SK-N-SH (cell line): Measurements from ENCODE around the gene AUTS2. TPM values are rescaled to one million over a fixed set of nuclear protein-coding genes. Genes with fewer than 3 reads are reported as not detected.

ENCODE experiments used
- CTCF ChIA-PET: fragments of 300-600, 350-600 bp; formaldehyde crosslinking; extraction: SDS; loops from one replicate; lab custom pipeline; 2021; lab: Yijun Ruan, JAX
- POLR2A ChIA-PET: fragments of 350-600 bp; sonication (Branson Sonifier 250); formaldehyde crosslinking; extraction: SDS; loops from one replicate; lab custom pipeline; 2020; ENCODE audit warnings: antibody characterized with exemption, inconsistent platforms; lab: Yijun Ruan, JAX
- DNase-seq: peaks from one replicate; pipeline ENCODE4 v3.0.0; 2012
- H2AFZ ChIP-seq: fragments of 200-600 bp; sonication (generic); 2 replicates; pipeline ENCODE4 v1.8.1; 2016; ENCODE audit warnings: antibody characterized with exemption, mild to moderate bottlenecking, low read depth
- H3F3A ChIP-seq: fragments of 200-600 bp; sonication (generic); replicated peaks from 2 replicates; pipeline ENCODE3; 2016; ENCODE audit warnings: antibody characterized with exemption, mild to moderate bottlenecking; ENCODE audit not compliant: insufficient read depth
- H3K27ac ChIP-seq, 2 experiments: fragments of 200-500 bp in 1 of 2; fragments of 200-600 bp in 1 of 2; sonication (Bioruptor generic) in 1 of 2; sonication (generic), shearing (Covaris generic) in 1 of 2; 2 replicates each; pipeline versions ENCODE4 v1.5.1 to v1.6.1; 2014 to 2016; ENCODE audit warnings: low read depth in 2 of 2, inconsistent platforms in 1 of 2, low read length in 1 of 2, mild to moderate bottlenecking in 1 of 2, mixed read lengths in 1 of 2
- H3K27me3 ChIP-seq: fragments of 200-600 bp; sonication (generic), shearing (Covaris generic); 2 replicates; pipeline ENCODE4 v1.6.1; 2016; ENCODE audit warnings: mixed run types; ENCODE audit not compliant: insufficient read depth
- H3K36me3 ChIP-seq, 2 experiments: fragments of 200-500 bp in 1 of 2; fragments of 200-600 bp in 1 of 2; sonication (Bioruptor generic) in 1 of 2; sonication (generic) in 1 of 2; replicated peaks in 1 of 2; 2 replicates each; pipeline versions ENCODE3 to v1.5.1; 2014 to 2016; ENCODE audit warnings: low read length in 1 of 2, mild to moderate bottlenecking in 1 of 2; ENCODE audit not compliant: insufficient read depth in 2 of 2, control insufficient read depth in 1 of 2
- H3K4me1 ChIP-seq, 2 experiments: fragments of 200-500 bp in 1 of 2; fragments of 200-600 bp in 1 of 2; sonication (Bioruptor generic) in 1 of 2; sonication (generic), shearing (Covaris generic) in 1 of 2; 2 replicates each; pipeline versions ENCODE4 v1.5.1 to v1.6.1; 2014 to 2016; ENCODE audit warnings: low read depth in 1 of 2, low read length in 1 of 2, mixed run types in 1 of 2; ENCODE audit not compliant: insufficient read depth in 2 of 2, control insufficient read depth in 1 of 2
- H3K4me2 ChIP-seq: fragments of 200-600 bp; sonication (generic), shearing (Covaris generic); 2 replicates; pipeline ENCODE4 v1.6.1; 2017; ENCODE audit warnings: mixed run types
- H3K4me3 ChIP-seq, 2 experiments: fragments of 200-500 bp in 1 of 2; fragments of 200-600 bp in 1 of 2; sonication (Bioruptor generic) in 1 of 2; sonication (generic), shearing (Covaris generic) in 1 of 2; 2 replicates each; pipeline versions ENCODE4 v1.5.1 to v1.8.1; 2014 to 2016; ENCODE audit warnings: low read depth in 2 of 2, inconsistent platforms in 1 of 2, low read length in 1 of 2, mild to moderate bottlenecking in 1 of 2, mixed read lengths in 1 of 2, moderate library complexity in 1 of 2
- H3K79me2 ChIP-seq: fragments of 200-600 bp; sonication (generic); 2 replicates; pipeline ENCODE4 v1.8.1; 2017; ENCODE audit warnings: mild to moderate bottlenecking; ENCODE audit not compliant: insufficient read depth
- H3K9ac ChIP-seq: fragments of 200-600 bp; sonication (generic); 2 replicates; pipeline ENCODE4 v1.6.1; 2017; ENCODE audit warnings: mixed run types
- H3K9me2 ChIP-seq: fragments of 200-600 bp; sonication (generic); 2 replicates; pipeline ENCODE4 v1.6.1; 2017; ENCODE audit warnings: mixed run types
- H3K9me3 ChIP-seq: fragments of 200-600 bp; sonication (generic); 2 replicates; pipeline ENCODE4 v1.6.1; 2017; ENCODE audit warnings: mixed run types, mild to moderate bottlenecking, moderate library complexity
- H4K20me1 ChIP-seq: fragments of 200-600 bp; sonication (generic); 2 replicates; pipeline ENCODE4 v1.6.1; 2017; ENCODE audit warnings: mild to moderate bottlenecking, mixed run types; ENCODE audit not compliant: insufficient read depth
- CTCF ChIP-seq: fragments of 200-600 bp; sonication (generic); IDR thresholded peaks from 2 replicates; pipeline ENCODE4 v1.6.1; 2017; ENCODE audit warnings: antibody characterized with exemption, mild to moderate bottlenecking, moderate library complexity
- ELF1 ChIP-seq: IDR thresholded peaks from 2 replicates; pipeline ENCODE4 v1.4.0; 2012
- EP300 ChIP-seq, 2 experiments: IDR thresholded peaks; 2 replicates each; pipeline versions ENCODE4 v1.4.0 to v1.6.1; 2012; ENCODE audit warnings: borderline replicate concordance in 1 of 2, low read depth in 1 of 2, low read length in 1 of 2
- EZH2phosphoT487 ChIP-seq: fragments of 200-600 bp; sonication (generic); IDR thresholded peaks from 2 replicates; pipeline ENCODE4 v1.6.1; 2017; ENCODE audit warnings: low read depth, mixed run types, mild to moderate bottlenecking, antibody characterized with exemption, moderate library complexity, borderline replicate concordance
- FOXM1 ChIP-seq: IDR thresholded peaks from 2 replicates; pipeline ENCODE4 v1.4.0; 2012; ENCODE audit warnings: low read depth, mild to moderate bottlenecking
- GABPA ChIP-seq: IDR thresholded peaks from 2 replicates; pipeline ENCODE4 v1.4.0; 2012; ENCODE audit warnings: low read depth, mild to moderate bottlenecking
- MAX ChIP-seq: IDR thresholded peaks from 2 replicates; pipeline ENCODE4 v1.4.0; 2012; ENCODE audit warnings: low read depth
- NFIC ChIP-seq: IDR thresholded peaks from 2 replicates; pipeline ENCODE4 v1.4.0; 2012; ENCODE audit warnings: borderline replicate concordance
- NRF1 ChIP-seq: IDR thresholded peaks from 2 replicates; pipeline ENCODE4 v1.6.1; 2012; ENCODE audit warnings: low read depth, mild to moderate bottlenecking, low read length
- POLR2AphosphoS5 ChIP-seq: IDR thresholded peaks from 2 replicates; pipeline ENCODE4 v1.6.1; 2012; ENCODE audit warnings: low read depth, low read length
- REST ChIP-seq: IDR thresholded peaks from 2 replicates; pipeline ENCODE4 v1.6.1; 2012; ENCODE audit warnings: mild to moderate bottlenecking, low read depth, low read length, moderate library complexity
- RXRA ChIP-seq: IDR thresholded peaks from 2 replicates; pipeline ENCODE4 v1.4.0; 2012; ENCODE audit warnings: low read depth, mild to moderate bottlenecking, borderline replicate concordance
- TAF1 ChIP-seq: IDR thresholded peaks from 2 replicates; pipeline ENCODE4 v1.6.1; 2012; ENCODE audit warnings: low read depth, mild to moderate bottlenecking, low read length, moderate library complexity, borderline replicate concordance
- USF2 ChIP-seq: fragments of 150-350 bp; IDR thresholded peaks from 2 replicates; pipeline ENCODE4 v1.6.1; 2017; ENCODE audit warnings: antibody characterized with exemption, low read length, low read depth, borderline replicate concordance
- YY1 ChIP-seq: IDR thresholded peaks from 2 replicates; pipeline ENCODE4 v1.4.0; 2012; ENCODE audit warnings: low read depth, mild to moderate bottlenecking
- WGBS: methylation state at CpG from one replicate; pipeline ENCODE4 v1.1.6; 2017; ENCODE audit warnings: low lambda C conversion rate; 5-methylcytosine and 5-hydroxymethylcytosine counted together
- polyA plus RNA-seq, 3 experiments: library from polyadenylated mRNA; depleted of rRNA; stranded (reverse); fragments of >200 nt; gene quantifications; 2 replicates each; pipeline ENCODE4 v1.2.3, GENCODE V29; 2012
- TF ChIP-seq, protein P1 (sequence below): fragments of 150-350 bp; IDR thresholded peaks from 2 replicates; pipeline ENCODE4 v1.6.1; 2016; ENCODE audit warnings: mild to moderate bottlenecking, low read depth, low read length
- TF ChIP-seq, protein P2 (sequence below): IDR thresholded peaks from 2 replicates; pipeline ENCODE4 v1.4.0; 2012; ENCODE audit warnings: low read depth, borderline replicate concordance

Gene AUTS2
- polyA plus RNA-seq, 1 of the 3 experiments (the other 2 are of a cell fraction) = 15.6 TPM

- Histone ChIP-seq H4K20me1 (no peaks in the 10 kb centered on the region), H3K36me3 (no peaks in the 10 kb centered on the region), H3K27me3 (no peaks in the 10 kb centered on the region), H3K4me2 (no peak overlapping the region), H3K79me2 (no peaks in the 10 kb centered on the region), H3K4me3 (no peak overlapping the region), H3K9me2 (no peaks in the 10 kb centered on the region), H3K4me1 (peaks cover 7 to 12% of the 10 kb centered on the region in 2 experiments; a peak in 3 of 4 replicates), H3K9ac (no peak overlapping the region), H3K27ac (no peak overlapping the region), H3K9me3 (no peaks in the 10 kb centered on the region), H3F3A (no peaks in the 10 kb centered on the region), H2AFZ (no peak overlapping the region)
- TF ChIP-seq, protein P1, sequence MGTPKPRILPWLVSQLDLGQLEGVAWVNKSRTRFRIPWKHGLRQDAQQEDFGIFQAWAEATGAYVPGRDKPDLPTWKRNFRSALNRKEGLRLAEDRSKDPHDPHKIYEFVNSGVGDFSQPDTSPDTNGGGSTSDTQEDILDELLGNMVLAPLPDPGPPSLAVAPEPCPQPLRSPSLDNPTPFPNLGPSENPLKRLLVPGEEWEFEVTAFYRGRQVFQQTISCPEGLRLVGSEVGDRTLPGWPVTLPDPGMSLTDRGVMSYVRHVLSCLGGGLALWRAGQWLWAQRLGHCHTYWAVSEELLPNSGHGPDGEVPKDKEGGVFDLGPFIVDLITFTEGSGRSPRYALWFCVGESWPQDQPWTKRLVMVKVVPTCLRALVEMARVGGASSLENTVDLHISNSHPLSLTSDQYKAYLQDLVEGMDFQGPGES = no peak
- TF ChIP-seq YY1 (no peak), POLR2AphosphoS5 (no peak), CTCF (no peak), EP300 (IDR thresholded peaks at IDR 0.05; ENCODE audit: borderline replicate concordance in 1 of 2, low read depth in 1 of 2, low read length in 1 of 2) (no peak), GABPA (no peak), EZH2phosphoT487 (no peak), RXRA (no peak), NRF1 (no peak), ELF1 (no peak), TAF1 (no peak), NFIC (no peak), MAX (no peak)
- 86% methylated on average over 2 of the region's 2 CpGs for WGBS
- DNase-seq = no peak
- POLR2A ChIA-PET = no interaction called here
- CTCF ChIA-PET = interaction anchor here (1.2 kb wide), 1 partner anchor 192 kb away, joined by 3 read pairs; no protein-coding TSS in a partner anchor
These were observed 715.9 kb downstream of the AUTS2 start for GRCh38 chr7:70314221-70314620.

DNA sequence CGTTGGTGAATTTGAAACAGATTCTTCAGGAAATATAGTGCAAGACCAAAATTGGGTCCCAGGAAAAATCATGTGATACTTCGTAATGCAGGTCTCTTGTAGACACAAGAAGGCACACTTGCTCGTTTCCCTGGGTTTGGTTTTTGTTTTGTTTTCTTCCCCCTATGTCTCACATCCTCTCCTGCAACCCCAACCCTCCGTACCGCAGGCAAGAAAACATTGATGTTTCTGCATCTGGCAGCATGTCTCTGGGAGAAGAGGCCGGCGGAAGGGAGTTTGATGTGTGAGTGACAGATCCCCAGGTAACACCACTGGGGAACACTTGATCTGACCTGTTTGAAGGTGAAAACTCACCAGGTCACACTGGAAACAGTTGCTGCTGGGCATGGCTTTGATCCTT is 718.5 kb downstream of the AUTS2 start:
- Histone ChIP-seq H3K4me1 (peaks cover 11 to 12% of the 10 kb centered on the region in 2 experiments; a peak in 3 of 4 replicates), H4K20me1 (no peaks in the 10 kb centered on the region), H3K4me2 (no peak overlapping the region), H3K27me3 (no peaks in the 10 kb centered on the region), H3K9ac (no peak overlapping the region), H3F3A (no peaks in the 10 kb centered on the region), H3K9me3 (no peaks in the 10 kb centered on the region), H2AFZ (no peak overlapping the region), H3K27ac (peak overlapping the region; percentile 4 to 56; a peak in 1 of 4 replicates), H3K4me3 (no peak overlapping the region), H3K9me2 (no peaks in the 10 kb centered on the region), H3K36me3 (no peaks in the 10 kb centered on the region), H3K79me2 (no peaks in the 10 kb centered on the region)
- ChIA-PET POLR2A (no interaction called here), CTCF (interaction anchor here (1.5 kb wide), 1 partner anchor 17 kb away, joined by 5 read pairs; no protein-coding TSS in a partner anchor)
- no peak for DNase-seq
- 80% methylated on average over 7 of the region's 7 CpGs for WGBS
- TF ChIP-seq TAF1 (no peak), YY1 (no peak), EZH2phosphoT487 (no peak), NRF1 (no peak), FOXM1 (no peak), USF2 (no peak), GABPA (no peak), REST (no peak)
- TF ChIP-seq, protein P2, sequence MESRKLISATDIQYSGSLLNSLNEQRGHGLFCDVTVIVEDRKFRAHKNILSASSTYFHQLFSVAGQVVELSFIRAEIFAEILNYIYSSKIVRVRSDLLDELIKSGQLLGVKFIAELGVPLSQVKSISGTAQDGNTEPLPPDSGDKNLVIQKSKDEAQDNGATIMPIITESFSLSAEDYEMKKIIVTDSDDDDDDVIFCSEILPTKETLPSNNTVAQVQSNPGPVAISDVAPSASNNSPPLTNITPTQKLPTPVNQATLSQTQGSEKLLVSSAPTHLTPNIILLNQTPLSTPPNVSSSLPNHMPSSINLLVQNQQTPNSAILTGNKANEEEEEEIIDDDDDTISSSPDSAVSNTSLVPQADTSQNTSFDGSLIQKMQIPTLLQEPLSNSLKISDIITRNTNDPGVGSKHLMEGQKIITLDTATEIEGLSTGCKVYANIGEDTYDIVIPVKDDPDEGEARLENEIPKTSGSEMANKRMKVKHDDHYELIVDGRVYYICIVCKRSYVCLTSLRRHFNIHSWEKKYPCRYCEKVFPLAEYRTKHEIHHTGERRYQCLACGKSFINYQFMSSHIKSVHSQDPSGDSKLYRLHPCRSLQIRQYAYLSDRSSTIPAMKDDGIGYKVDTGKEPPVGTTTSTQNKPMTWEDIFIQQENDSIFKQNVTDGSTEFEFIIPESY = no peak
